Effector memory CD8-positive, alpha-beta T cell (primary cell): Measurements from ENCODE around the gene DNAH9.

Experiments
- ATAC-seq: fragments of 150-1000 bp; cut with Tn5 transposase; replicated peaks from 2 replicates; pipeline ENCODE4 v1.10.0; 2021; ENCODE audit warnings: mild to moderate bottlenecking, moderate library complexity
- DNase-seq, 3 experiments: peaks; one replicate each; pipeline ENCODE4 v3.0.0; 2021
- H3K27ac Mint-ChIP-seq, 2 donors: one replicate each; pipeline ENCODE4 v1.8.0; 2022; ENCODE audit warnings: mild to moderate bottlenecking in 2 of 2, mixed read lengths in 2 of 2, moderate library complexity in 2 of 2
- H3K27me3 Mint-ChIP-seq, 2 donors: one replicate each; pipeline ENCODE4 v1.8.0; 2022; ENCODE audit warnings: mixed read lengths in 2 of 2
- H3K36me3 Mint-ChIP-seq: one replicate; pipeline ENCODE4 v1.8.0; 2022; ENCODE audit warnings: mild to moderate bottlenecking, moderate library complexity, mixed read lengths; ENCODE audit not compliant: insufficient read depth
- H3K4me1 Mint-ChIP-seq, 2 donors: one replicate each; pipeline ENCODE4 v1.8.0; 2022; ENCODE audit warnings: low read depth in 2 of 2, mixed read lengths in 2 of 2
- H3K4me3 Mint-ChIP-seq, 2 donors: one replicate each; pipeline ENCODE4 v1.8.0; 2022; ENCODE audit warnings: mild to moderate bottlenecking in 2 of 2, mixed read lengths in 2 of 2, moderate library complexity in 2 of 2
- H3K9me3 Mint-ChIP-seq, 2 donors: one replicate each; pipeline ENCODE4 v1.8.0; 2022; ENCODE audit warnings: mixed read lengths in 2 of 2

DNAH9 gene

GRCh38 chr17:11561702-11562101 lies 36.6 kb upstream of the DNAH9 start:
- Mint-ChIP-seq H3K36me3 (no peaks in the 10 kb centered on the region), H3K9me3 (peaks cover 0 to 9% of the 10 kb centered on the region in 2 donors), H3K27ac (no peak overlapping the region), H3K4me1 (no peaks in the 10 kb centered on the region), H3K27me3 (no peaks in the 10 kb centered on the region), H3K4me3 (no peak overlapping the region)
- ATAC-seq (no peak), DNase-seq (no peak)

DNA sequence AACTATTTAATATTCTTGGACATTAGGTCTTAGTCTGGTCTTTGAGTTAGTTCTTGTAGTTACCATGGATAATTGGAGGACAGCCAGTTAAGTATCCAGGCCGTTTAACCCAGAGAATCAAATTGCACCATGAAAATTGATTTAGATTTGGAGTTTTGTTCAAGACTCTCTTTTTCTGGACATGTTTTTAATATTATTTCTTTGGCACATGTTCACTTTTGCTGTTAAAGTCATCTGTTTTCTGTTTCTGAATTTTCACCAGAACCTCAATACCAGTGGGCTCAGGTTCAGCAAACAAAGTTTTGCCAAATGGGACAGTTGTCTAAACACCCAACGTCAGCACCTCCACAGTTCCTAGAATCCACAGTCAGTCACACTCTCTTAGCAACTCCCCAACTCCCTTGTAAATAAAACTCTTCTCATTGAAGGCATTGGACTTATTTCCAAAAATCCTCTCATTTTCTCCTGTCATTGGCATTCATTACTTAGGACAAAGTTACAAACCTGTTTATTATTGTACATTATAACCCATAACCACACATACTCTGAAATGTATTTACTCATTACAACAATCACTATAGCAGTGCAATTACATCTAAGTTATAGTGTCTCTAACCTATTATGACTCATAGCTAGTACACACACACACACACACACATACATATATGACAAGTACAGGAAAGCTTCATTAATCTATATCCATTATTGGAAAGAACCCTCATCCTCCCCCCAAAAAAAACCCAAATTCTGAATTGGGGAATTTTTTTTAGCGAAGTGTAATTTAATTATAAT lies 33.5 kb upstream of the DNAH9 start:
- no peaks in the 10 kb centered on the region for H3K27me3 Mint-ChIP-seq
- H3K27ac Mint-ChIP-seq: no peak overlapping the region
- ATAC-seq (no peak), DNase-seq (no peak)
- H3K4me1 Mint-ChIP-seq: no peaks in the 10 kb centered on the region
- no peak overlapping the region for H3K4me3 Mint-ChIP-seq
- H3K36me3 Mint-ChIP-seq: no peaks in the 10 kb centered on the region
- H3K9me3 Mint-ChIP-seq: peaks cover 5 to 18% of the 10 kb centered on the region in 2 donors

DNA sequence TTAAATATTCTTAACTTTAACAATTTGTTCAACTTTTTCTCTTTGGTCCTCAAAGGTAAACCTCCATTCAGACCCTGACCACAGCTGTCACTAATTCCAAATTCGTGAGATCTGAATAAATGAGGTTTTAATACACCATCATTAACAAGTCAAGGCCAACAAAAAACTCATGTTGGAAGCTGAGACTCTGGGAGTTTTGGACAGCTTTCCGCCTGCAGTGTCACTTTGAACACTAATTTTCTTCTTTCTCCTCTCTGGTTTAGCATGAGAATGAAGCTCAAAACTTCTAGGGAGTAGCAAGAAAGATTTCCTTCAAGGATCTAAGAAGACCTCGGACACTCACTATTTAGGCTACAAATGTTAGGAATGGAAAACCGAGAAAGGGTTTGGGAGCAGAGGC lies 32.7 kb upstream of the DNAH9 start:
- Mint-ChIP-seq H3K27me3 (no peaks in the 10 kb centered on the region), H3K9me3 (peaks cover 5 to 18% of the 10 kb centered on the region in 2 donors)
- no peak for ATAC-seq

DNA sequence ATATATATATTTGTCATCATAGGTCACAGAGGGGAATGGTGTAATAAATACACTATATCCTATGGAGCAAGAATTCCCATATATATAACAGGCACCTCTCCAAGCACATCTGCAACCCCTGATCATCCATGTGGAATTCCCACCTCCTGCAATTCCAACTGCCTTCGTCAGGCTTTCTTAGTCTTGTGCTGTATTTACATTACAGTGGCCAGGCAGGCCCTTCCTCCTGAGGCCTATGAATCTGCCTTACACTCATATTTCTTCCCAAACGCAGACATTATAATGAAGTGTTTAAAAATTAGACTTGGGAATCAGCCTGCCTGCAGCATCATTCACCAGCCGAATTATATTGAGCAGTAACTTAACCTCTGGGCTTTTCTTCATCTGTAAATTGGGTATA lies 19.3 kb upstream of the DNAH9 start:
- no peak for DNase-seq
- Mint-ChIP-seq H3K27ac (no peak overlapping the region), H3K4me3 (no peak overlapping the region), H3K9me3 (peaks cover under 1 to 9% of the 10 kb centered on the region in 2 donors), H3K4me1 (no peaks in the 10 kb centered on the region), H3K27me3 (no peaks in the 10 kb centered on the region), H3K36me3 (no peaks in the 10 kb centered on the region)
- no peak for ATAC-seq

More for the DNA sequence above, 32.7 kb upstream of the DNAH9 start:
- Mint-ChIP-seq H3K27ac (no peak overlapping the region), H3K4me1 (no peaks in the 10 kb centered on the region), H3K4me3 (no peak overlapping the region), H3K36me3 (no peaks in the 10 kb centered on the region)
- DNase-seq: no peak

DNA sequence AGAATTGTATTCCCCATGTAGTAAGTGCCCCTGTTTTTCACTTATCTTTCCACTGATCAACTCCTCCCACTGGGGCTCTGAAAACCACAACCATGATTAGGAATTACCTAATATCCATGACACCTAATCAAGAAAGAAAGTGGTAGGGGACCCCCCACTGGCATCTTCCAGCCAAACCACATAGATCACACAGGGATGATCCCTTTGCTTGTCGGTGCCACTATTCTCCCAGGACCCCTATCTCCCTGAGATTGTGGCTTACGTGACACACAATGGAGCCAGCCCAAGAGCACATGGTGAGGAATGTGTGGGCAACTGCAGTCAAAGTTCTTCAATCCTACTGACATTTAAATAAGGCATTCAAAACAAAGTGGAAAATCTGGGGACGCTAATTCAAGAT lies 17.6 kb upstream of the DNAH9 start:
- Mint-ChIP-seq H3K4me3 (no peak overlapping the region), H3K27ac (no peak overlapping the region), H3K27me3 (no peaks in the 10 kb centered on the region), H3K4me1 (no peaks in the 10 kb centered on the region), H3K9me3 (peaks cover 6% of the 10 kb centered on the region in 2 donors), H3K36me3 (no peaks in the 10 kb centered on the region)
- DNase-seq: no peak
- no peak for ATAC-seq

- H3K36me3 Mint-ChIP-seq: no peaks in the 10 kb centered on the region
- no peak for DNase-seq
- no peak overlapping the region for H3K27ac Mint-ChIP-seq
- ATAC-seq: no peak
- H3K27me3 Mint-ChIP-seq: no peaks in the 10 kb centered on the region
- no peaks in the 10 kb centered on the region for H3K4me1 Mint-ChIP-seq
- no peak overlapping the region for H3K4me3 Mint-ChIP-seq
- H3K9me3 Mint-ChIP-seq: peaks cover 6 to 7% of the 10 kb centered on the region in 2 donors
Measured at GRCh38 chr17:11582217-11582616, 16.1 kb upstream of the DNAH9 start.

DNA sequence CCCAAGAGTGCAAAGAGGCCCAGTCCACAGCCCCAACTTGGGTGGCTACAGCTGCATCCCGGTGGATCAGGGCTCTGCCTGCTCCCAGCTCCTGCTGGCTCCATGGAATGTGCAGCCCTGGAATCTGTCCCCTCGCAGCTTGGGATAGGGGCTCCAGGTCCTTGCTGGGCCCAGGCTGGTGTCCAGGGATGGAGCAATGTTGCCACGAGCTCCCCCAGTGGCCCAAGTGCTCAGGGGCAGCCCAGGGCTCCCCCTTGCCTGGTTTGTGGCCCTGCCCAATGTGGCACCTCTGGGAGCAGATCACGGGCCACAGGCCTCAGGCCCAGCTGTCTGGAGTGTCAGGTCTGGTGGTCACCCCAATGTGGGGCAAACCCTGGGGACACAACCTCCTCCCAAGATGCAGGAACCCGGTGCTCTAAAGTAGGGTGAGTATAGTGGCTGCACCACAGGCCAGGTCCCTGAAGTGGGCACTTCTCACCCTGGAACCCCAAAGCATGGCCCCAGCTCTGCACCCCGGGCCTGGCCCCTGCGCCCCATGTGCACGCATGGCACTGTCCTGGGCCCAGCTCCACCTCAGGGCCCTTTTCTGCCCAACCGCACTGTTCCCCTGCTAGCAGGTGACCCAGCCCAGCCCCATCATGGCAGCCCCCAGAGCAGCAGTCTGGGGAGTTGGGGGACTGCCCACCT lies 14.8 kb upstream of the DNAH9 start:
- ATAC-seq: no peak
- Mint-ChIP-seq H3K36me3 (no peaks in the 10 kb centered on the region), H3K4me3 (no peak overlapping the region), H3K27ac (no peak overlapping the region), H3K4me1 (no peaks in the 10 kb centered on the region), H3K27me3 (no peaks in the 10 kb centered on the region), H3K9me3 (peaks cover 6 to 7% of the 10 kb centered on the region in 2 donors)
- no peak for DNase-seq

GRCh38 chr17:11589716-11590115 lies 8.6 kb upstream of the DNAH9 start:
- Mint-ChIP-seq H3K9me3 (peaks cover 0 to 6% of the 10 kb centered on the region in 2 donors), H3K36me3 (no peaks in the 10 kb centered on the region), H3K4me1 (no peaks in the 10 kb centered on the region), H3K4me3 (no peak overlapping the region), H3K27ac (no peak overlapping the region), H3K27me3 (no peaks in the 10 kb centered on the region)
- DNase-seq (no peak), ATAC-seq (no peak)

- no peak overlapping the region for H3K27ac Mint-ChIP-seq
- peaks cover 0 to 2% of the 10 kb centered on the region in 2 donors for H3K9me3 Mint-ChIP-seq
- ATAC-seq (no peak), DNase-seq (no peak)
- no peaks in the 10 kb centered on the region for H3K36me3 Mint-ChIP-seq
- peaks cover 0 to 21% of the 10 kb centered on the region in 2 donors for H3K27me3 Mint-ChIP-seq
- no peak overlapping the region for H3K4me3 Mint-ChIP-seq
- peaks cover 0 to 2% of the 10 kb centered on the region in 2 donors for H3K4me1 Mint-ChIP-seq
Measured at GRCh38 chr17:11601661-11602060, 3.4 kb downstream of the DNAH9 start.

GRCh38 chr17:11608396-11608795 lies 10.1 kb downstream of the DNAH9 start:
- H3K27me3 Mint-ChIP-seq: peaks cover 0 to 8% of the 10 kb centered on the region in 2 donors
- H3K4me3 Mint-ChIP-seq: no peak overlapping the region
- H3K27ac Mint-ChIP-seq: no peak overlapping the region
- no peaks in the 10 kb centered on the region for H3K36me3 Mint-ChIP-seq
- ATAC-seq (no peak), DNase-seq (no peak)
- no peaks in the 10 kb centered on the region for H3K4me1 Mint-ChIP-seq
- H3K9me3 Mint-ChIP-seq: peaks cover 0 to 2% of the 10 kb centered on the region in 2 donors

DNA sequence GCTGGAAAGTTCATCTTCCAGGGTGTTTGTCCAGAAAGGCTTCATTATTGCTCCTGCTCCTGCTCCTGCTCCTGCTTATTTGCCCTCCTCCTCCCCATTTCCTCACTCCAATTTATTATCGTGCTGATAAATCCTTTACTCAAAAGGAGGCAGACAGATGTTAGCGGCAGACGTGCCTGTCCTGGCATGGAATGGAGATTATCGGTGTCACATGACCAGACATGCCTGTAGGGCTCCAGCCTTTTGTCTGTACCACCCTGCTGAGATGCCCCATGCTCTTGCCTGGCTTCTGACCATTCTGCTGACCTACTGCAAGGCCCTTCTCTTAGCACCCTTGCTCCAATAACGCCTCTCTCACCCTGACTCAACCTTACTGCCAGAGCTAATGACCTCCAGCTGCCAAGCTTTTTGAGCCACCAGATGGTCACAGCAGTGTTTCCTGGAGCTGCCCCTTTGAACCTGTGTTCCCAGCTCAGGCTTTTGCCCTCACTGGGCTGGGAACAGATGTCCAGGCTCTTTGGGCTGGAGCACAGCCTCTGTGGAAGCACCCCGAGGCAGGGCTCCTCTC lies 12.8 kb downstream of the DNAH9 start:
- Mint-ChIP-seq H3K27me3 (peaks cover 0 to 8% of the 10 kb centered on the region in 2 donors), H3K4me3 (no peak overlapping the region), H3K27ac (no peak overlapping the region), H3K4me1 (no peaks in the 10 kb centered on the region), H3K36me3 (no peaks in the 10 kb centered on the region), H3K9me3 (peaks cover 0 to 2% of the 10 kb centered on the region in 2 donors)
- ATAC-seq (no peak), DNase-seq (no peak)

DNA sequence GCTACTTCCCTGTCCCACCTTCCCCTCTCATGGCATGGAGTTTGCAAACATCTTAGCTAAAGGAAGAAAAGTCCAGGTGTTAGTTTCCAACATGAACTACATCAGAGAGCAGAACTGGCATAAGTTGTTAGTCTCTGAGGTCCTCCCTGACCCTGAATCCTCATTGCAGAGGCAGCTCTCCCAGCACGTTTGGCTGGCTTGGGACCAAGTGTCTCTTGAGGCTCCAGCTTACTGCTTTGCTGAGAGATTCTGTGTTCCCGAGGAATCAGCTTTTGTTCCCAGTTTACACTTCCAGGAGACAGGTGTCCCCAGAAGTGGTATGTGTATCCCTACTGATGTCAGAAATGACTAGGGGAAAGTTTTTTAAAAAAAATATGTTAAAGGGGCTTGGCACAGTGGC lies 14.7 kb downstream of the DNAH9 start:
- Mint-ChIP-seq H3K9me3 (peaks cover 0 to 2% of the 10 kb centered on the region in 2 donors), H3K27ac (no peak overlapping the region), H3K27me3 (peaks cover 0 to 8% of the 10 kb centered on the region in 2 donors), H3K4me3 (no peak overlapping the region), H3K36me3 (no peaks in the 10 kb centered on the region), H3K4me1 (no peaks in the 10 kb centered on the region)
- DNase-seq (no peak), ATAC-seq (no peak)

- peaks cover 7 to 9% of the 10 kb centered on the region in 2 donors for H3K9me3 Mint-ChIP-seq
- no peaks in the 10 kb centered on the region for H3K36me3 Mint-ChIP-seq
- no peak overlapping the region for H3K4me3 Mint-ChIP-seq
- H3K27ac Mint-ChIP-seq: no peak overlapping the region
- ATAC-seq (no peak), DNase-seq (no peak)
- no peaks in the 10 kb centered on the region for H3K27me3 Mint-ChIP-seq
- H3K4me1 Mint-ChIP-seq: no peaks in the 10 kb centered on the region
Measured at GRCh38 chr17:11618861-11619566, 20.7 kb downstream of the DNAH9 start.
